ENCODE measurements around the gene SLC35G2. TPM values are rescaled to one million over a fixed set of nuclear protein-coding genes. Genes with fewer than 3 reads are reported as not detected.
"Not testable (repeated sequence)": the region's sequence is repeated elsewhere in the genome, so short reads cannot be mapped to it uniquely, and the experiment has no call there.

The SLC35G2 gene
- total RNA-seq, 2 donors from 2014 or later = 0.77 to 1.4 TPM

GRCh38 chr3:136889947-136890346 is 71.0 kb downstream of the SLC35G2 start:
- H3K27me3 ChIP-seq (ENCODE audit: control insufficient read depth, insufficient read depth, low read length, poor library complexity, severe bottlenecking) = no peaks in the 10 kb centered on the region
- WGBS, 2 experiments (ENCODE audit: insufficient coverage in 1 of 2, insufficient read length in 1 of 2) = 78 to 83% methylated on average over 10 to 24 of the region's 24 CpGs
- TF ChIP-seq, protein P1, sequence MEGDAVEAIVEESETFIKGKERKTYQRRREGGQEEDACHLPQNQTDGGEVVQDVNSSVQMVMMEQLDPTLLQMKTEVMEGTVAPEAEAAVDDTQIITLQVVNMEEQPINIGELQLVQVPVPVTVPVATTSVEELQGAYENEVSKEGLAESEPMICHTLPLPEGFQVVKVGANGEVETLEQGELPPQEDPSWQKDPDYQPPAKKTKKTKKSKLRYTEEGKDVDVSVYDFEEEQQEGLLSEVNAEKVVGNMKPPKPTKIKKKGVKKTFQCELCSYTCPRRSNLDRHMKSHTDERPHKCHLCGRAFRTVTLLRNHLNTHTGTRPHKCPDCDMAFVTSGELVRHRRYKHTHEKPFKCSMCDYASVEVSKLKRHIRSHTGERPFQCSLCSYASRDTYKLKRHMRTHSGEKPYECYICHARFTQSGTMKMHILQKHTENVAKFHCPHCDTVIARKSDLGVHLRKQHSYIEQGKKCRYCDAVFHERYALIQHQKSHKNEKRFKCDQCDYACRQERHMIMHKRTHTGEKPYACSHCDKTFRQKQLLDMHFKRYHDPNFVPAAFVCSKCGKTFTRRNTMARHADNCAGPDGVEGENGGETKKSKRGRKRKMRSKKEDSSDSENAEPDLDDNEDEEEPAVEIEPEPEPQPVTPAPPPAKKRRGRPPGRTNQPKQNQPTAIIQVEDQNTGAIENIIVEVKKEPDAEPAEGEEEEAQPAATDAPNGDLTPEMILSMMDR (conservative IDR thresholded peaks at IDR 0.05) = no peak
- H3K27ac Mint-ChIP-seq = no peak overlapping the region
- no peak overlapping the region for H3K9ac ChIP-seq (ENCODE audit: extremely low read depth, low read length, poor library complexity, severe bottlenecking)
- no peak overlapping the region for H3K4me3 Mint-ChIP-seq
- no peaks in the 10 kb centered on the region for H3K27me3 Mint-ChIP-seq (ENCODE audit: insufficient read depth)
- peaks cover 20% of the 10 kb centered on the region for H3K36me3 Mint-ChIP-seq (ENCODE audit: low read depth)
- no peak for DNase-seq
- peaks cover 24% of the 10 kb centered on the region for H3K9me3 Mint-ChIP-seq
- peaks cover 5% of the 10 kb centered on the region for H3K36me3 ChIP-seq (ENCODE audit: control insufficient read depth, insufficient read depth, low read length)
- H3K9me3 ChIP-seq (ENCODE audit: control insufficient read depth, low read length) = peaks cover 24% of the 10 kb centered on the region
- H3K4me3 ChIP-seq (ENCODE audit: low read length) = no peak overlapping the region
- no peak overlapping the region for H3K27ac ChIP-seq (ENCODE audit: low read depth, low read length)
- H3K4me1 ChIP-seq (ENCODE audit: control insufficient read depth, insufficient read depth, low read length) = peaks cover 4% of the 10 kb centered on the region
- peaks cover 13% of the 10 kb centered on the region for H3K4me1 Mint-ChIP-seq

DNA sequence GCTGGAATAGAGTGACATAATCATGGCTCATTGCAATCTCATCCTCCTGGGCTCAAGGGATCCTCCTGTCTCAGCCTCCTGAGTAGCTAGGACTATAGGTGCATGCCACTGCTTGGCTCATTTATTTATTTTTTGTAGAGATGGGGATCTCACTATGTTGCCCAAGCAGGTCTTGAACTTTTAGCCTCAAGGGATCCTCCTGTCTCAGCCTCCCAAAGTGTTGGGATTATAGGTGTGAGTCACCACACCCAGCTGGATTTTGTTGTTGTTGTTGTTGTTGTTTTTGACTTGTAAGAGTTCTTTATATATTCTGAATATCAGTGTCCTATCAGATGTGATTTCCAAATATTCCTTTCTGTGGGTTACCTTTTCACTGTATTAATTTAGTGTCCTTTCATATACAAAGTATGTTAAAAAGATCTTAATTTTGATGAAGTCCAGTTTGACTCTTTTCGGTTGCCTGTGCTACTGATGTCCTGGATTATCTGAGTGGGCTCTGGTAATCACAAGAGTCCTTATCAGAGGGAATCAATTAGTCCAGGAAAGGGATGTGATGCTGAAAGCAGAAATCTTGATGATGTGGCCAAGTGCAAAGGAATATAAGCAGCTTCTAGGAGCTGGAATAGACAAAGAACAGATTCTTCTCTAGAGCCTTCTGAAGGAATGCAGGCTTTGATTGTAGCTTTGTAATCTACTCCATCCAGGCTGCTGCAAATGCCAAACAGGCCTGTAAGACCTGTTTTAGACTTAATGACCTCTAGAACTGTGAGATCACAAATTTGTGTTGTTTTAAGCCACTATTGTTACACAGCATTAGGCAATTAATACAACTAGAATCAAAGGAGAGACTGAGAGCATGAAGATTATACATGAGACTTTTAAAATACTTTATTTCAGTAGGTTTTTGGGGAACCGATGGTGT is 73.3 kb downstream of the SLC35G2 start:
- TF ChIP-seq, protein P1 (conservative IDR thresholded peaks at IDR 0.05) = no peak
- H3K4me3 Mint-ChIP-seq = no peak overlapping the region
- WGBS, 2 experiments (ENCODE audit: insufficient coverage in 1 of 2, insufficient read length in 1 of 2) = 0% methylated on average over 1 of the region's 2 CpGs
- Histone ChIP-seq H3K9me3 (ENCODE audit: control insufficient read depth, low read length) (peaks cover 24% of the 10 kb centered on the region), H3K27me3 (ENCODE audit: control insufficient read depth, insufficient read depth, low read length, poor library complexity, severe bottlenecking) (no peaks in the 10 kb centered on the region), H3K9ac (ENCODE audit: extremely low read depth, low read length, poor library complexity, severe bottlenecking) (no peak overlapping the region), H3K36me3 (ENCODE audit: control insufficient read depth, insufficient read depth, low read length) (peaks cover 5% of the 10 kb centered on the region), H3K4me1 (ENCODE audit: control insufficient read depth, insufficient read depth, low read length) (peaks cover 4% of the 10 kb centered on the region), H3K4me3 (ENCODE audit: low read length) (no peak overlapping the region), H3K27ac (ENCODE audit: low read depth, low read length) (no peak overlapping the region)
- H3K27ac Mint-ChIP-seq = no peak overlapping the region
- H3K36me3 Mint-ChIP-seq (ENCODE audit: low read depth) = peaks cover 24% of the 10 kb centered on the region
- peaks cover 24% of the 10 kb centered on the region for H3K9me3 Mint-ChIP-seq
- no peak for DNase-seq
- H3K4me1 Mint-ChIP-seq = peaks cover 14% of the 10 kb centered on the region
- H3K27me3 Mint-ChIP-seq (ENCODE audit: insufficient read depth) = no peaks in the 10 kb centered on the region

DNA sequence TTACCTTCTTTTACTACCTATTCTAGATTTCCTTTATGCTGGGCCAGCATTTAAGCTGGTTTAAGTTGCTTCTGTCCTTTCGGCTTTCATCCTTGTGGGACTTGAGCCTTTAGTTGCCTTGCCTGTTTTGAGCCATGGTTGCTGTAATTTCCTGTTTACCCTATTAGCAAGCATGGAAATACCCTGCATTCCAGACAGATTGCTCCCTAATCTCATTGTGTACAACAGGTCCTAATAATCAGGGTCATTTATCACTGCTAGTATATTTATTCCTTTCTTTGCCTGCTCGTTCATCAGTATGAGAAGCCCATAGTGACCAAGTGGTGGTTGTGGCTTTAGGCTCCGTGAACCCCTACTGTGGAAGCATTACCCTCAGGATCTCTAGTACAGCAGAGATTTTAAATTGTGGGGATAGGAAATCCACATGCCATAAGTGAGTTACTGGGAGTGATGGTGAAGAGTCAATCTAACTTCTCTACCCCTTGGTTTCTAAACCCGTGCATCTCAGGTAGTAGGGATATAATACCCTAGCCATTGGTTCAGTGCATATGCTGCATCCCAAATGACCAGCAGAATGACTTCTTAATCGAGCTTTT is 75.0 kb downstream of the SLC35G2 start:
- Histone ChIP-seq H3K27me3 (ENCODE audit: control insufficient read depth, insufficient read depth, low read length, poor library complexity, severe bottlenecking) (no peaks in the 10 kb centered on the region), H3K4me1 (ENCODE audit: control insufficient read depth, insufficient read depth, low read length) (peaks cover 4% of the 10 kb centered on the region), H3K36me3 (ENCODE audit: control insufficient read depth, insufficient read depth, low read length) (peaks cover 5% of the 10 kb centered on the region), H3K9ac (ENCODE audit: extremely low read depth, low read length, poor library complexity, severe bottlenecking) (no peak overlapping the region), H3K4me3 (ENCODE audit: low read length) (no peak overlapping the region), H3K9me3 (ENCODE audit: control insufficient read depth, low read length) (peaks cover 19% of the 10 kb centered on the region), H3K27ac (ENCODE audit: low read depth, low read length) (no peak overlapping the region)
- DNase-seq = no peak
- Mint-ChIP-seq H3K27me3 (ENCODE audit: insufficient read depth) (no peaks in the 10 kb centered on the region), H3K9me3 (peaks cover 19% of the 10 kb centered on the region), H3K4me1 (peaks cover 22% of the 10 kb centered on the region), H3K4me3 (no peak overlapping the region), H3K27ac (peak overlapping the region; percentile 20), H3K36me3 (ENCODE audit: low read depth) (peaks cover 20% of the 10 kb centered on the region)
- WGBS, 2 experiments (ENCODE audit: insufficient coverage in 1 of 2, insufficient read length in 1 of 2) = 72 to 74% methylated on average over 4 to 5 of the region's 5 CpGs
- TF ChIP-seq, protein P1 (conservative IDR thresholded peaks at IDR 0.05) = no peak

- not testable (repeated sequence) for H3K27me3 Mint-ChIP-seq (ENCODE audit: insufficient read depth); H3K4me3 Mint-ChIP-seq; H3K4me1 ChIP-seq (ENCODE audit: control insufficient read depth, insufficient read depth, low read length); H3K27ac Mint-ChIP-seq; DNase-seq; H3K36me3 ChIP-seq (ENCODE audit: control insufficient read depth, insufficient read depth, low read length); H3K27me3 ChIP-seq (ENCODE audit: control insufficient read depth, insufficient read depth, low read length, poor library complexity, severe bottlenecking); H3K4me3 ChIP-seq (ENCODE audit: low read length); H3K9me3 Mint-ChIP-seq; H3K9ac ChIP-seq (ENCODE audit: extremely low read depth, low read length, poor library complexity, severe bottlenecking); H3K27ac ChIP-seq (ENCODE audit: low read depth, low read length)
- H3K9me3 ChIP-seq (ENCODE audit: control insufficient read depth, low read length) = peaks cover 10% of the 10 kb centered on the region
- peaks cover 13% of the 10 kb centered on the region for H3K36me3 Mint-ChIP-seq (ENCODE audit: low read depth)
- 88% methylated on average over 1 of the region's 1 CpG; no CpG with 5 or more reads in 1 of the 2 experiments for WGBS, 2 experiments (ENCODE audit: insufficient coverage in 1 of 2, insufficient read length in 1 of 2)
- peaks cover 44% of the 10 kb centered on the region for H3K4me1 Mint-ChIP-seq
Measured at GRCh38 chr3:136897171-136897570, 78.2 kb downstream of the SLC35G2 start.
